Uterine smooth muscle cell (primary cell): ENCODE results near the gene RSPH10B2. TPM values are rescaled to one million over a fixed set of nuclear protein-coding genes. Genes with fewer than 3 reads are reported as not detected.

ENCODE experiments used
- total RNA-seq: library from RNA; depleted of rRNA; stranded (reverse); fragments of >200 nt; gene quantifications from 2 replicates; pipeline ENCODE4 v1.2.3, GENCODE V29; 2014

Gene RSPH10B2
- total RNA-seq: 0.37 TPM in 1 of 2 replicates, not detected in the other

DNA sequence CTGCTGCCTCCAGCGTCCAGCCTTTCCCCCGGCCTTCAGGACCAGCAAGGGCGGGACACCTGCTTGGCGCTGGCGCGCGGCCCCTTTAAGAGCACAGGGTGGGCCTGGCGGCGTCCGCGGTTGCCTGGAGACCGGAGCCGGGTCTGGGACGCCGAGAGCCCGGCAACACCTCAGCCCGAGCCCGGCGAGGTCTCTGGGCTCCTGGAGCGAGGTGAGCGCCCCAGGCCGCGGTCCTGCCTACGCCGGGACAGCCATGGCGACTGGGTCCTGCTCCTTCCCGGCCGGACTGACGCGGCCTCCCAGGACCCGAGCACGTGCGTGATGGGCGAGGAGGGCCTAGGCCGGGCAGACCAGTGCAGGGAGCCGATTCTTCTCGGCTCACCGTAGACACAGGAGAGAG, at the start of gene RSPH10B2:
Gene RSPH10B2, plus strand, starts transcription at position 140 of the 400 bp plus-strand sequence. CDS start 3,575 bp downstream, outside the sequence.

DNA sequence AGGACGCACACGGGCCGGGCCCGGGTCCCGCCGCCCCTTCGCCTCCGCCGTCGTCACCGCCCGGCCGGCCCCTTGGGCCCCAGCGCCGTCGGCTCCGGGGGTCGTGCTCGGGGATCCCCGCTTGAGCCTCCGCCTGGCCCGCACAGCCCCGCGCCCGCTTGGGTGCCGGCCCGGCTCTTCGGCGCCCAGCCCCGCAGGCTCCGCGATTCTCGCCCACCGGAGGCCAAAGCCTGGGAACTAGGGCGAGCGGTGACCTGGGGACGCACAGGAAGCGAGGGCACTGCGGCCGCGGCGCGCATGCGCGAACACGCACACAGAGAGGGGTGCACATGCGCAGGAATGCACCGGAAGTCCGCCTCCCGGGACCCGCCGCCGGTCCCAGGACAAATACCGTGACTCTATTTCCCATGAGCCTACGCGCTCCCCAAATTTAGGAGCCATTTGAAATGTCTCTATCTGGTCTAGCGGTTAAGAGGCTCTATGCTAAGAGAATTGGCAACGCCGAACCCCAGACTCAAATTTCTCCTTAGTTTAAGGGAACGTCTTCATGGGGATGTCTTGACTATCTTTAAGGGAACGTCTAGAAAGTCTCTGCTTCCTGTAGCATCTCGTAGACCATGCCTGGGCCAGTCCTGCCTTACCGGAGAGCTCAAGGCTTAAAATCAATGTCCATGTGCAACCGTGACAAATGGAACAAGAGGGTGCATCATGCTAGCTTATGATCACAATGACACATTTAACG, 47.1 kb upstream of the RSPH10B2 start, which contains the start of gene ZNF12:
Gene ZNF12, minus strand, starts transcription at position 282 of the 742 bp plus-strand sequence. CDS start 1,774 bp downstream, outside the sequence.

DNA sequence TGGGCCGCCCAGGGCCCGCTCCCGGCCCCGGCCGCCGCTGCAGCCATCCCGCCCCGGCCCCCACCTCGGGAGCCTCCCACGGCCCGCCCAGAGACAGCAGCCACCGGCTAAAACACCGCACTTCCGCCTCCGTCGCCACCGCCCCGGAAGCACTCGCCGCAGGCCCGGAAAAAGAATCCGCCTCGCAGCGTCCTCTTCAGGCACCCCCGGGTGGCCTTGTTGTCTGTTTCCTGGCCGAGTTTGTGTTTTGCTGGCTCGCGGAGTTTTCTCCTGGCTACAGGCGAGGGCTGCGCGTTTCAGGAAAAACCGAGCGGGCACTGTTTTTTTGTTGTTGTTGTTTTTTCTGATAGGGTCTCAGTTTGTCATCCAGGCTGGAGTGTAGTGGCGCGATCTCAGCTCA, 72.2 kb downstream of the RSPH10B2 start, which contains the start of gene CCZ1B:
Gene CCZ1B, minus strand, starts transcription at position 125 of the 400 bp plus-strand sequence. Its CDS starts 78 bp downstream, at position 47.

Other genes starting within 250 kb of the RSPH10B2 start
- gene GRID2IP, start 202.6 kb upstream of the RSPH10B2 start, total RNA-seq: not detected in 2 replicates
- gene ZDHHC4, start 176.6 kb upstream of the RSPH10B2 start, total RNA-seq: 43.9 and 66.6 TPM in 2 replicates
- 7.1 and 8.1 TPM in 2 replicates for gene INTS15, start 164.1 kb upstream of the RSPH10B2 start, total RNA-seq
- gene ZNF853, start 138.5 kb upstream of the RSPH10B2 start, total RNA-seq: 1.2 and 3.9 TPM in 2 replicates
- 19.5 and 21.4 TPM in 2 replicates for gene ZNF316, start 116.8 kb upstream of the RSPH10B2 start, total RNA-seq
- 17.0 and 20.7 TPM in 2 replicates for gene ZNF12, start 47.2 kb upstream of the RSPH10B2 start, total RNA-seq
- 52.2 and 56.8 TPM in 2 replicates for gene CCZ1B, start 72.2 kb downstream of the RSPH10B2 start, total RNA-seq